Neuron (in vitro differentiated cells): ENCODE results near the gene ZNF436.
"Not testable (repeated sequence)": the region's sequence is repeated elsewhere in the genome, so short reads cannot be mapped to it uniquely, and the experiment has no call there.

ENCODE experiments used
- H2AFZ ChIP-seq: one replicate; pipeline ENCODE4 v1.6.1; 2013; ENCODE audit warnings: low read depth, mild to moderate bottlenecking, inconsistent platforms, low read length, moderate library complexity
- H3K27me3 ChIP-seq: one replicate; pipeline ENCODE4 v1.6.1; 2013; ENCODE audit warnings: low read length; ENCODE audit not compliant: insufficient read depth
- H3K36me3 ChIP-seq: one replicate; pipeline ENCODE4 v1.6.1; 2013; ENCODE audit warnings: low read length; ENCODE audit not compliant: insufficient read depth
- H3K4me1 ChIP-seq: one replicate; pipeline ENCODE4 v1.6.1; 2013; ENCODE audit warnings: low read length; ENCODE audit not compliant: insufficient read depth
- H3K4me3 ChIP-seq: 2 replicates; pipeline ENCODE4 v1.5.1; 2013; ENCODE audit warnings: mild to moderate bottlenecking, low read length, moderate library complexity
- H3K9me3 ChIP-seq: one replicate; pipeline ENCODE4 v1.6.1; 2013; ENCODE audit warnings: low read length

ZNF436 gene

GRCh38 chr1:23384312-23385058 lies 14.8 kb upstream of the ZNF436 start:
- no peaks in the 10 kb centered on the region for H3K4me1 ChIP-seq
- no peaks in the 10 kb centered on the region for H3K36me3 ChIP-seq
- H3K27me3 ChIP-seq, result no peaks in the 10 kb centered on the region
- H3K9me3 ChIP-seq, result peaks cover 5% of the 10 kb centered on the region
- H3K4me3 ChIP-seq, result no peak overlapping the region
- no peak overlapping the region for H2AFZ ChIP-seq

DNA sequence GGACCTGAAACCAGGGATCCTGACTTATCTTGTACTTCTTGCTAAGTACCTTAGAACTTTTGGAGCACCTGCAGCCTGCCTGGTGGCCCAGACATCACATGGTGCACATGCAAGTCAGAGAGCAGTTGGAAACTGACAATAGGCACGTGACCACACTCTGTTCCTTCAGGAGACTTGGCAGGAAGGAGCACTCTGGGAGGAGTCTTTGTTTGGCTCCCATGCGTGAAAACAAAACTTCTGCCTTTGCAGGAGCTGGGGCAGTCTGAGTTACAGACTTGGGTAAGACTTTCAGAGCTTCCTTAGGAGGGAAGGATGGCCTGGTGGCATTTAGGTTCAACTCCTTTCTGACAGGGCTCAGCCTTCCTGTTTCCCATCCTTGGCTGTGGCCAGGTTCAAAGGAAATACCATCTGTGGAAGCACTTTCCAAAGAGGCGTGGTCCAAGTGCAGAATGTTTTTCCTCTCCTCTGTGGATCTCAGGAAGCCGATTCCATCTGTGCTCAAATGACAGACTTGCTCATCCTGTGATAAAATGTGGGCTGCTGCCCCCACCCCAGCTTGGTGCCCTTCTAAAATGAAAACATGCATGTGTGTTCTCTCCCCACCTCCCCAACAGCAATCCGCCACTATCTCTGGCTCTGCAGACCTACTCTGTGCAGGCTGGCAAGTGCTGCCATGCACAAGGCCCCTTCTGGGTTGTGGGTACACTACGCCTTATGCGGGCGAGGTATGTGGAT lies 14.1 kb upstream of the ZNF436 start:
- H3K4me3 ChIP-seq, result no peak overlapping the region
- peaks cover 5% of the 10 kb centered on the region for H3K9me3 ChIP-seq
- H3K27me3 ChIP-seq, result no peaks in the 10 kb centered on the region
- H3K4me1 ChIP-seq, result no peaks in the 10 kb centered on the region
- H3K36me3 ChIP-seq, result no peaks in the 10 kb centered on the region
- no peak overlapping the region for H2AFZ ChIP-seq

DNA sequence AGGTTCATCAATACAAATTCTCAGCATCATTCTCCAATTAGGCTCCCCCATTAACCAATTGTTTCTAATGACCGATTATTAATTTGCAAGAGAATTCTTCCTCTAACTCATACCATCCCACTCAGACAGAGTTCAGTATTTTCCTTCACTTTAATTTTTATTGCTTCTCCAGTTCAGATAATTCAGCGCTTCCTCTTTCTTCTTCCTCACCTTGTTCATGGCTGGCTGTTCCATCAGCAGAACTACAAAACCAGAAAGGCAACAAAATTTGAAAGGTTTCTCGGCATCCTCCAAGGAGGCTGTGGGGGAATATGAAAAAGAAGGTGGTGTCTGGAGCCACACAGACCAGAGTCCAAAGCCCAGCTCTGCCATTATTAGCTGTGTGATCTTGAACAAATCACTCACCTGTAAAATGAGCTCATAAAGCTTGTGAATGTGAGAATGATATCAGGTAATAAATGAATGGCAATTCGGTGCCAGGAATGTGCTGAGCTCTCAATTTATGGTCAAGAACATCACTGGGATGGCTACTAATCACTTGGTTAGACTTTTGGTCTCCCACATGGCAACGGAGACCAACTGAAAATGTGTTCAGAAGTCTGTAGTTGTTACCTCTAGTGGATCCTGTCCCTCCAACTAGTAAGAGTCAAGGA lies 11.7 kb upstream of the ZNF436 start:
- no peaks in the 10 kb centered on the region for H3K36me3 ChIP-seq
- H3K4me3 ChIP-seq, result no peak overlapping the region
- H3K9me3 ChIP-seq, result peaks cover 5% of the 10 kb centered on the region
- H2AFZ ChIP-seq, result no peak overlapping the region
- no peaks in the 10 kb centered on the region for H3K27me3 ChIP-seq
- peaks cover 7% of the 10 kb centered on the region for H3K4me1 ChIP-seq

DNA sequence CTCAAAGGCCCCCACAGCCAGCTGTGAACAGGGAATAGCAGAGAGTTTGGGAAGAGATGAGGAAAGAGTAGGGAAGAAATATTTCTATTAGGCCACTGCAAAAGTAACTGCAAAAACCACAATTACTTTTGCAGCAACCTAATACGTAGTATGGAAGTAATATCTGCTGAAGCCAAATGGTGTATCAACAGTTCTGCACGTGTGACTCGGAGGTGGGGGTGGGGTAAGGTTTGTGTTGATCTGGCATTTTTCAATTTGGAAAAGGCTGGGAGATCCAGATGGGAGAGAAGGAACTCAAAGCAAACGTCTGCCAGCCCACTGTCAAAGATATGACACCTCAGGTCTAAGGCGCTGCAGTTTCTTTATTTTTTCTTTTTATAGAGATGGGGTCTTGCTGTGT lies 11.1 kb upstream of the ZNF436 start:
- no peaks in the 10 kb centered on the region for H3K36me3 ChIP-seq
- H3K9me3 ChIP-seq, result peaks cover 5% of the 10 kb centered on the region
- H3K4me1 ChIP-seq, result peaks cover 7% of the 10 kb centered on the region
- no peak overlapping the region for H3K4me3 ChIP-seq
- no peak overlapping the region for H2AFZ ChIP-seq
- H3K27me3 ChIP-seq, result no peaks in the 10 kb centered on the region

DNA sequence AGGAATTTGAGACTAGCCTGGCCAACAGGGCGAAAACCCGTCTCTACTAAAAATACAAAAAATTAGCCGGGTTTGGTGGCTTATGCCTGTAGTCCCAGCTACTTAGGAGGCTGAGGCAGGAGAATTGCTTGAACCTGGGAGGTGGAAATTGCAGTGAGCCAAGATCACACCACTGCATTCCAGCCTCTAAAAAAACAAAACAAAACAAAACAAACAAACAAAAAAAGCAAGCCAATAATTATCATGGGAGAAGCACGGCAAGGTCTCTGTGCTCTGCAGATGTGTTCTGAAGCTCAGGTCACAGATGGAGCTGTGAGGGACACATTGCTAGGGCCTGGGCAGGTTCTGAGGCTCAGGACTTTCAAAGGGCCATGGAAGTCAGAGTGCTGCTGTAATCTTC lies 10.6 kb upstream of the ZNF436 start:
- H2AFZ ChIP-seq, H3K4me1 ChIP-seq, H3K27me3 ChIP-seq, H3K4me3 ChIP-seq, H3K36me3 ChIP-seq, H3K9me3 ChIP-seq: not testable (repeated sequence)

DNA sequence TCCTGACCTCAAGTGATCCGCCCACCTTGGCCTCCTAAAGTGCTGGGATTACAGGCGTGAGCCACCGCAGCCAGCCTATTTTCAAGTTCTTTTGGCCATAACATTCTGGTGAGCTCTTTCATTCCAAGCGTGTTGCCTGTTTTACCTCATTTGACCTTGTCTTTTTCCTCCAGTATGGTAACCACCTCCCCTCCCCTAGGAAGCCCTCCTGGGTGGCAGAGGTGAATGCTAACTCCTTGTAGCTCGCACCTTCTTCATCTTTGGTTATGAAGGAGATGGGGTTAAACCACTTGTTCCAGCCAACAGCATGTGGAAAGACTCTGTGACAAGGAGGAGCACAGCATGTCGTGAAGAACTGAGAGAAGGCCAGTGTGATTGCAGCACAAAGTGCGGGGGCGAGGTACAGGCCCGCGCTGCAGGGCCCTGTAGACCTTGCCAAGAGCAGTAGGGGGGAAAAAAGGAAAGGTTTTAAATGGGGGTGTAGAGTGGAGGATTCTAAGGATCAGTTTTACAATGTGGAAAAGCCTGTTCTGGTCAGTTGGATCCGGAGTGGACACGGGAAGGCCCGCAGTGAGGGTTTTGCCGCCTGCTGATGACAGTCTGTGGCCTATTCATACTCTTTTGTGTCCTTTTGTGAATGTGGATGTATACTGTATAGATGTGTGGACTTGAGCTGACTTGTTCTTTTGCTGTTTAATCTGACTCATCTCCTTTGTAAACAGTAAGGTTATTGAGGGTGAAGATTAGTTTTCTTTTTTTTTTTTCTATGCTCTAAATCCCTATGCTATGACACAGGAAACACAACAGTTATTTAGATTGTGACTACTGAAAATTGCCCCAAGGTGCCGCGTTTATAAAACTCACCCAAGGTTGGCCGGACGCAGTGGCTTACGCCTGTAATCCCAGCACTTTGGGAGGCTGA lies 7.5 kb upstream of the ZNF436 start:
- Histone ChIP-seq H2AFZ (no peak overlapping the region), H3K9me3 (peaks cover under 1% of the 10 kb centered on the region), H3K4me1 (peaks cover 9% of the 10 kb centered on the region), H3K36me3 (peaks cover 2% of the 10 kb centered on the region), H3K4me3 (no peak overlapping the region), H3K27me3 (no peaks in the 10 kb centered on the region)

DNA sequence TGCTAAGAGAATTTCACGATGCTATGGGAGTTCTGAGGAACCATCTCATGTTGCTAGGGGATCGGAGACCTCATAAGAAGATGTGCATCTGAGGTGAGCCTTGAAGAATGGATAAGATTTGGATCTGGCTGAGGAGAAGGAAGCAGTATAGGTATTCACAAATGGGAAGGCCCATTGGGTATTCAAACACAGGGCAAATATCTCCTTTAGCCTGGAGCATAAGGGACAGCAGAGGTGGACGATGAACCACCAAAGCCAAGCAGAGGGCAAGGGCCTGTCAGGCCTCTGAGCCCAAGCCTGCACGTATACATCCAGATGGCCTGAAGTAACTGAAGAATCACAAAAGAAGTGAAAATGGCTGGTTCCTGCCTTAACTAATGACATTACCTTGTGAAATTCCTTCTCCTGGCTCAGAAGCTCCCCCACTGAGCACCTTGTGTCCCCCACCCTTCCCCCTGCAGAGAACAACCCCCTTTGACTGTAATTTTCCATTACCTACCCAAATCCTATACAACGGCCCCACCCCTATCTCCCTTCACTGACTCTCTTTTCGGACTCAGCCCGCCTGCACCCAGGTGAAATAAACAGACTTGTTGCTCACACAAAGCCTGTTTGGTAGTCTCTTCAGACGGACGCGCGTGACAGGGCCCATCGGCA lies 4.6 kb upstream of the ZNF436 start:
- H3K4me1 ChIP-seq, result peaks cover 36% of the 10 kb centered on the region
- not testable (repeated sequence) for H2AFZ ChIP-seq, H3K9me3 ChIP-seq, H3K4me3 ChIP-seq, H3K27me3 ChIP-seq, H3K36me3 ChIP-seq

- H3K4me1 ChIP-seq, result peaks cover 40% of the 10 kb centered on the region
- no peak overlapping the region for H2AFZ ChIP-seq
- H3K27me3 ChIP-seq, result no peaks in the 10 kb centered on the region
- no peak overlapping the region for H3K4me3 ChIP-seq
- H3K9me3 ChIP-seq, result peaks cover 2% of the 10 kb centered on the region
- H3K36me3 ChIP-seq, result peaks cover 2% of the 10 kb centered on the region
These were observed 2.6 kb upstream of the ZNF436 start for GRCh38 chr1:23371987-23372880.

DNA sequence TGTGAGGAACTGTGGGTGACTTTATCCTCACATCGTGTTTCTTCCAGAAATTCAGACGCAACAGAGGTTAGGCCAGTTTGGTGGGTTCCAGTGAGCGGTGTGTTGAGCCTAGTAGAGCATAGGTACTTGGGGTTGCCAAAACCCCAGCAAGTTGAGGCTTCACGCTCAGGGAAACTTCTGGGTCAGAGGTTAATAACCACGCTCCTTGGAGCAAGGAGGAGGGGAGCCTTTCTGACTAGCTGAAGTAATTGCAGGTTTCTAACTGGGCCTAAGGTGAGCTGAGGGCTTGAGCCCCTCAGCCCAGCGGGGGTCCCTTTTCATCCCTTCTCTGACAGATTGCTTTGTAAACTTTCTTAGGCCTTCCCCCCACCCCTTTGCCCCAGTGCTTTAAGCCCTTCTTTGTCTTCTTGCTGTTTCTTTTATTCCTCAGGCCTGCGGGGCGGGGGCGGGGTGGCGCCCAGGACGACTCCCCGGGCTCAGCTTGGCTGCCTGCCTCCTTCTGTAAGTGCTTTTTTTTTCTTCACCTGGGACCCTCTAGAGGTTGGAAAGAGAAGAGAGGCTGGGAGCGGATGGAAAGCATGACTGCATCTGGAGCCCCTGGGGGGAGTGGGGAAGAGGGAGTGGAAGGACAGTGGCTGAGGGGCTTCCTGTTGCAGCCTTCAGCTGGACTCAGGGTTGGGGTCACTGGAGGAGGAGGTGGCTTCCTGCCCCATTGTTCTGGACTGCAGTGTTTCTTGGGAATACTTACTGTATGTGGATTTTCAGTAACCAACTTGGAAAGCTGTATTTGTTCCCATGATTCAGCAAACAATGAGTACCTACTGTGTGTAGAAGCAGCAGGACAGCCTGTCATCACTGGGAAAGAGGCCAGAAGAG lies 1.3 kb upstream of the ZNF436 start:
- peaks cover 12% of the 10 kb centered on the region for H3K9me3 ChIP-seq
- peaks cover 13% of the 10 kb centered on the region for H3K36me3 ChIP-seq
- H2AFZ ChIP-seq, result no peak overlapping the region
- H3K27me3 ChIP-seq, result no peaks in the 10 kb centered on the region
- H3K4me1 ChIP-seq, result peaks cover 44% of the 10 kb centered on the region
- peak overlapping the region; percentile 87 for H3K4me3 ChIP-seq

DNA sequence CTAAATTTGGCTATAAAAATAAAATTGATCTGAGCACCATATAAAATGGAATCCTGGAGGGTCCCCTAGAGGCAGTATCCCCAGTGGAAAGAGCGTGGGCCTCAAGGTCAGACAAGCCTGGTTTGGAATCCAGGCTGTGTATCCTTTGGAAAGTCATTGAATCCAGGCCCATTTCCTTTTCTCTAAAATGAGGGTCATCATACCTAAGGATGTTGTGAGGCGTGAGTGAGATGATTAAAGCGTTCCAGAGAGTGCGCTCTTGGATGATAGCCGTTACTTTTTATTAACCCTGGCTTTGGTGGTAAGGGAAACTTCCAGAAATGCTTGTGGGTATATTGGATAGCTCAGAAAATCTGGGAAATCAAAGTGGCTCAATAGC lies 683 bp upstream of the ZNF436 start:
- peak overlapping the region; percentile 87 for H3K4me3 ChIP-seq
- H3K4me1 ChIP-seq, result peaks cover 44% of the 10 kb centered on the region
- peaks cover 14% of the 10 kb centered on the region for H3K9me3 ChIP-seq
- H2AFZ ChIP-seq, result no peak overlapping the region
- no peaks in the 10 kb centered on the region for H3K27me3 ChIP-seq
- H3K36me3 ChIP-seq, result peaks cover 14% of the 10 kb centered on the region
